CD4-positive, CD25-positive, alpha-beta regulatory T cell (primary cell): ENCODE measurements around the gene INPP5K. TPM values are rescaled to one million over a fixed set of nuclear protein-coding genes. Genes with fewer than 3 reads are reported as not detected.

Source experiments
- ATAC-seq, 2 donors: fragments of 150-1000 bp; cut with Tn5 transposase; one replicate each; pipeline ENCODE4 v1.10.0; 2021; ENCODE audit warnings: low read depth in 2 of 2, moderate number of reproducible peaks in 2 of 2, moderate library complexity in 1 of 2
- DNase-seq, 3 donors: peaks; one replicate each; pipeline versions ENCODE4 v3.0.0 to v3.0.0-alpha.2; 2012 to 2022; ENCODE audit warnings: mixed read lengths in 1 of 3
- H3K27ac ChIP-seq: one replicate; pipeline ENCODE4 v1.7.0; 2013; ENCODE audit warnings: mild to moderate bottlenecking, low read length; ENCODE audit not compliant: insufficient read depth, poor library complexity, severe bottlenecking
- H3K27me3 ChIP-seq: one replicate; pipeline ENCODE4 v1.7.0; 2013; ENCODE audit warnings: low read length; ENCODE audit not compliant: control insufficient read depth, insufficient read depth
- H3K36me3 ChIP-seq: one replicate; pipeline ENCODE4 v1.7.0; 2013; ENCODE audit warnings: mild to moderate bottlenecking, low read length, moderate library complexity; ENCODE audit not compliant: control insufficient read depth, insufficient read depth
- H3K4me1 ChIP-seq: 2 replicates; pipeline ENCODE4 v1.7.0; 2013; ENCODE audit warnings: mild to moderate bottlenecking, low read length; ENCODE audit not compliant: insufficient read depth, control insufficient read depth, poor library complexity, severe bottlenecking
- H3K4me3 ChIP-seq: one replicate; pipeline ENCODE4 v1.7.0; 2013; ENCODE audit warnings: low read depth, mild to moderate bottlenecking, low read length, moderate library complexity
- H3K9me3 ChIP-seq, 2 experiments: 1 replicate in 1 of 2; 2 replicates in 1 of 2; pipeline ENCODE4 v1.7.0; 2013; ENCODE audit warnings: low read length in 2 of 2, mild to moderate bottlenecking in 1 of 2, moderate library complexity in 1 of 2; ENCODE audit not compliant: control insufficient read depth in 2 of 2
- H3K27ac Mint-ChIP-seq, 3 donors: one replicate each; pipeline ENCODE4 v1.8.0; 2020 to 2022; ENCODE audit warnings: mild to moderate bottlenecking in 3 of 3, mixed read lengths in 3 of 3, moderate library complexity in 2 of 3
- H3K27me3 Mint-ChIP-seq: one replicate; pipeline ENCODE4 v1.8.0; 2022; ENCODE audit warnings: mild to moderate bottlenecking, mixed read lengths
- H3K36me3 Mint-ChIP-seq: one replicate; pipeline ENCODE4 v1.8.0; 2020; ENCODE audit warnings: mixed read lengths
- H3K4me1 Mint-ChIP-seq, 4 donors: one replicate each; pipeline ENCODE4 v1.8.0; 2020 to 2022; ENCODE audit warnings: mixed read lengths in 4 of 4, mild to moderate bottlenecking in 1 of 4
- H3K4me3 Mint-ChIP-seq, 4 donors: one replicate each; pipeline ENCODE4 v1.8.0; 2020 to 2022; ENCODE audit warnings: mild to moderate bottlenecking in 4 of 4, mixed read lengths in 4 of 4, moderate library complexity in 3 of 4
- H3K9me3 Mint-ChIP-seq, 7 donors: one replicate each; pipeline ENCODE4 v1.8.0; 2020 to 2022; ENCODE audit warnings: mixed read lengths in 7 of 7, mild to moderate bottlenecking in 3 of 7, moderate library complexity in 2 of 7
- polyA plus RNA-seq, 4 donors: library from polyadenylated mRNA; unstranded; fragments of 300-500 nt; fragmentation: Illumina TruSeq; gene quantifications; one replicate each; pipeline ENCODE4 v1.2.3, GENCODE V29; 2021
- total RNA-seq: library from RNA; stranded (reverse); gene quantifications from one replicate; pipeline ENCODE4 v1.2.3, GENCODE V29; 2022

The INPP5K gene
- total and polyA plus RNA-seq, 5 donors from 2014 or later: 115 to 193 (median 126) TPM

DNA sequence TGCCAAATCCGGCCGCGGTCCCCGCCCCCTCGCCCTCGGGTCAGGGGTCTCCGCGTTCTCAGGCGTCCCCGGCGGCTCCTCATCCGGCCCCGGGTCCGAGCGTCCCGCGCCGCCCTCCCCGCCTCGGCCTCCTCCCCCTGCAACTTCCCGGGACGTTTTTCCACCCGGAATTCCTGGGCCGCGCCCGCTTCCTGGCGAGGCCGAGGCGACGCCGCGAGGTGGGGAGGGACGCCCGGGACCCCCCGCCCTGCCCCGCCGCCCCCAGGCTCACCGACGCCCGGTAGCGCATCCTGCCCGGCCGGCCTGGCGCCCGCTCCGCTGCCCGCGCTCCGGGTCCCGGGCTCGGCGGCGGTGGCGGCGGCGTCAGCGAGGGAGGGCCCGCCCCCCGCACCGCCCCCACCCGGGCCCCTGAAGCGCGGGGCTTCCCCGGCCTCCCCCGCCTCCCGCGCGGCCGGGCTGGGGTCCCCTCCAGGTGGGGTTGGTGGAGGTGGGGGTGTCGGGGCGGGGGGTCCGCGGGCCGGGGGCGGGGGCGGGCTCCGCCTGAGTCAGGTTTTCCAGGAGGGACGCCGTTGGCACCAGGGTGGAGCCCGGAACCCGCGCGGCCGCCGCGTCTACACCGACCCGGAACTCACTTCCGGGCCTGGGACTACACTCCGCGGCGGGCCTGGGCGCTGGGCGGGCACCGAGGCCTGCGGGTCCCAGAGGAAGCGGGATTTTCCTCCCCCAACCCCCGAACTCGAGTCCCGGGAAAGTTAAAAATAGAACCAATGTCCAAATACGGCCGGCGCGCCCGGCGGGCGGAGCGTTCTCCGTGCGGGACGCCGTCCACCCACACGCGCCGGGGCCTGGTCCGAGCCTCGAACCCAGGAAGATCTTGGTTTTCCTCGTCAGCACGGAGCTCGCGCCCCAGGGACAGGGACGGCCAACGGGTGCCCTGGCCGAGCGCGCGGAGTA, 30.7 kb downstream of the INPP5K start:
- peaks cover 42% of the 10 kb centered on the region for H3K4me1 ChIP-seq

DNA sequence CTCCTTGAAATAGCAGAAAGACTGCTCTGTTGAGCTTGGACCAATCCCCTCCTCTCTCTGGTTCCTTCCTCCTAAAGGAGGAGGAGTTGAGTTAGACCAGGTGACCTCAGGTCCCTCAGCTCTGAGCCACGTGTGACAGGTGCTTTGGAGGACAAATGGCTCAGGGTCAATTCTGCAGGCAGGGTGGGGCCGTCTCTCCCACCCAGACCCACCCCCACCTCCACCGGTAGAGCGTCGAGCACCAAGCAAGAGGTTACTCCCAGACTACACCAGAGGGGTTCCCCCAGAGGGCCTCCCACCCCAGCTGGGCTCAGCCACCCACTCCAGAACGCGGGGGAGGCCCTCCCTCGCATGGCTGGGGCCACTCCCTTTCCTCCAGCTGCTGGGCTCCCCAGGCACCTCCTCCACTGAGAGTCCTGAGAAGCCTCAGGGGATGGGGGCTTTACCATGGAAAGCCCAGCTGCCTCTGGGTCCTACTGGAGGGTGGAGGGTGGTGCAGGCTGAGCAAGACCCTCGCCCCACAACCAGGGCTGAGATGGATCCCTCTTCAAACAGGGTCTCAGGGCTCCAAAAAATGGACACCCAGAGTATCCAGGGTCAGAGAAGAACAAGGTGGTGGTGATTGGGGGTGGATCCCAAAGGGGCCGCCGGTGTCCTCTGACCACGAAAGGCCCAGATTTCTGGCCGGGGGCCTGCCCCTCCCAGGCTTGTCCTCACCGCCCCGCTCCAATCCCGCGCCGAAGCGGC, 31.6 kb downstream of the INPP5K start:
- H3K27ac Mint-ChIP-seq: peak overlapping the region; percentile 58 to 78 (median 66)
- Histone ChIP-seq H3K27me3 (no peaks in the 10 kb centered on the region), H3K27ac (peak overlapping the region; percentile 80), H3K9me3 (no peaks in the 10 kb centered on the region), H3K4me1 (peaks cover 35% of the 10 kb centered on the region), H3K4me3 (peak overlapping the region; percentile 26), H3K36me3 (peaks cover 4% of the 10 kb centered on the region)
- peaks cover 0 to 43% (median 8%) of the 10 kb centered on the region in 4 donors for H3K4me1 Mint-ChIP-seq
- ATAC-seq: peak; percentile 32 to 43
- H3K4me3 Mint-ChIP-seq: peak overlapping the region; percentile 81 to 96 (median 88)
- peak; percentile 56 to 57 (median 57) for DNase-seq
- H3K36me3 Mint-ChIP-seq: peaks cover 12% of the 10 kb centered on the region
- no peaks in the 10 kb centered on the region for H3K27me3 Mint-ChIP-seq
- H3K9me3 Mint-ChIP-seq: peaks cover 0 to 1% (median 0%) of the 10 kb centered on the region in 7 donors

More for the DNA sequence above, 30.7 kb downstream of the INPP5K start:
- DNase-seq (peak; percentile 60 to 67 (median 60)), ATAC-seq (peak; percentile 38 to 49)
- peak overlapping the region; percentile 81 to 96 (median 90) for H3K4me3 Mint-ChIP-seq
- peaks cover 12% of the 10 kb centered on the region for H3K36me3 Mint-ChIP-seq
- H3K27me3 ChIP-seq: no peaks in the 10 kb centered on the region
- H3K9me3 ChIP-seq: no peaks in the 10 kb centered on the region
- peaks cover 0 to 1% (median 0%) of the 10 kb centered on the region in 7 donors for H3K9me3 Mint-ChIP-seq
- H3K27ac ChIP-seq: peak overlapping the region; percentile 83
- H3K4me1 Mint-ChIP-seq: peaks cover 5 to 50% (median 14%) of the 10 kb centered on the region in 4 donors
- H3K27me3 Mint-ChIP-seq: no peaks in the 10 kb centered on the region
- no peak overlapping the region for H3K4me3 ChIP-seq
- peak overlapping the region in 2 of 3 donors; percentile 58 to 92 for H3K27ac Mint-ChIP-seq
- peaks cover 4% of the 10 kb centered on the region for H3K36me3 ChIP-seq

DNA sequence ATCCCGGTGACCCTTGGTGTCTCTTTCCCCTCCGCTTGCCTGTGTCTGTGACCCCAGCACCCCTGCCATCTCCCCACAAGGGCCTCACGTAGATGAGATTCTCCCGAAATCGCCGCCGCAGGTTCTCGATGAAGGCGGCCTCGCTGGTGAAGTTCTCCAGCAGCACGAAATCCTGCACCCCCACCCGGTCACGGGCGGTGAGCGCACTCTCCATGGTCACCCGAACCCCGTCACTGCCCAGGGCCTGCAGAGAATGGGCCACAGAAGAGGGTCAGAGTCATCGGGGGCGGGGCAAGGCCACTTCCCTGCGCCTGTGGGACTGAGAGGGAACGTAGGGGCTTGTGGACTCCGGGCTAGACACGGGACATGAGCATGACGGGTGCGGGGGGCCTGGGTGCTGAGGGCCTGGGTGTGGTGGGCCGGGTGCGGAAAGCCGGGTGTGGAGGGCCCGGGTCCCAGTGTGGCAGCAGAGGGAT, 32.3 kb downstream of the INPP5K start:
- DNase-seq (no peak), ATAC-seq (no peak)
- Histone ChIP-seq H3K4me3 (no peak overlapping the region), H3K9me3 (no peaks in the 10 kb centered on the region), H3K36me3 (peaks cover 4% of the 10 kb centered on the region), H3K27me3 (no peaks in the 10 kb centered on the region), H3K4me1 (peaks cover 35% of the 10 kb centered on the region), H3K27ac (peak overlapping the region; percentile 51)
- H3K4me1 Mint-ChIP-seq: peaks cover 0 to 35% (median 8%) of the 10 kb centered on the region in 4 donors
- H3K9me3 Mint-ChIP-seq: peaks cover 0 to 1% (median 0%) of the 10 kb centered on the region in 7 donors
- H3K4me3 Mint-ChIP-seq: peak overlapping the region in 3 of 4 donors; percentile 62 to 89 (median 81)
- peaks cover 12% of the 10 kb centered on the region for H3K36me3 Mint-ChIP-seq
- H3K27ac Mint-ChIP-seq: peak overlapping the region in 2 of 3 donors; percentile 58 to 71
- no peaks in the 10 kb centered on the region for H3K27me3 Mint-ChIP-seq

DNA sequence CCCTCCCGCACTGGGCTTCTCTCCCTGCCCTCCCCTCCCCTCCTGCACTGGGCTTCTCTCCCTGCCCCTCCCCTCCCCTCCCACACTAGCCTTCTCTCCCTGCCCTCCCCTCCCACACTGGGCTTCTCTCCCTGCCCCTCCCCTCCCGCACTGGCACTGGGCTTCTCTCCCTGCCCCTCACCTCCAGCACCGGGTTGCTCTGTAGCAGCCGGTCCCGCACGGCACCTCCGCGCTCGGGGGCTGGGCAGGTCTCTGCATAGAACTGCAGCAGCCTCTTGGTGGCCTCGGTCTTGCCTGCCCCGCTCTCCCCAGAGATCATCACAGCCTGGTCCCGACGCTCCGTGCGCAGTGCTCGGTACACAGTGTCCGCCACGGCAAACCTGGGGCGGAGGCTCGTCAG, 33.7 kb downstream of the INPP5K start:
- no peak overlapping the region for H3K4me3 ChIP-seq
- no peaks in the 10 kb centered on the region for H3K27me3 ChIP-seq
- H3K36me3 ChIP-seq: peaks cover 4% of the 10 kb centered on the region
- Mint-ChIP-seq H3K27me3 (no peaks in the 10 kb centered on the region), H3K4me1 (peaks cover 0 to 27% (median 3%) of the 10 kb centered on the region in 4 donors), H3K9me3 (peaks cover 0 to 1% (median 0%) of the 10 kb centered on the region in 7 donors), H3K27ac (no peak overlapping the region), H3K4me3 (no peak overlapping the region), H3K36me3 (peaks cover 15% of the 10 kb centered on the region)
- DNase-seq: no peak
- H3K27ac ChIP-seq: no peak overlapping the region
- peaks cover 25% of the 10 kb centered on the region for H3K4me1 ChIP-seq
- no peak for ATAC-seq
- H3K9me3 ChIP-seq: no peaks in the 10 kb centered on the region

DNA sequence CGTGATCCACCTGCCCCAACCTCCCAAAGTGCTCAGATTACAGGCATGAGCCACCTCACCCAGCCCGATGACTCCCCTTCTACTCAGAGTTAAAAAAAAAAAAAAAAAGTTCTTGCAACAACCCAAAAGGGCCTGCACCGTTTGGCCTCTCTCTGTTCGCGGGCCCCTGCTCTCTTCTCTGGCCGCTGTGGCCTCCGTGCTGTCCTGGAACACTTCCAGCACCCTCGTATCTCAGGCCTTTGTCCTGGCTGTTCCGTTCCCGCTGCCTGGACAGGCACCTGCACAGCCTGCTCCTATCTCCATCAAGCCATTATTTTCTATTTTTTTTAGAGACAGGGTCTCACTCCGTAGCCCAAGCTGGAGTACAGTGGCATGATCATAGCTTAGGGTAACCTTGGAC, 34.7 kb downstream of the INPP5K start:
- Mint-ChIP-seq H3K36me3 (peaks cover 15% of the 10 kb centered on the region), H3K9me3 (peaks cover 0 to 1% (median 0%) of the 10 kb centered on the region in 7 donors), H3K27me3 (no peaks in the 10 kb centered on the region), H3K4me1 (peaks cover 0 to 21% (median 3%) of the 10 kb centered on the region in 4 donors), H3K4me3 (peak overlapping the region in 1 of 4 donors; percentile 88), H3K27ac (peak overlapping the region in 2 of 3 donors; percentile 20 to 72)
- Histone ChIP-seq H3K4me1 (peaks cover 15% of the 10 kb centered on the region), H3K4me3 (no peak overlapping the region), H3K27ac (no peak overlapping the region), H3K9me3 (no peaks in the 10 kb centered on the region), H3K36me3 (peaks cover 4% of the 10 kb centered on the region), H3K27me3 (no peaks in the 10 kb centered on the region)
- no peak for DNase-seq
- no peak for ATAC-seq

DNA sequence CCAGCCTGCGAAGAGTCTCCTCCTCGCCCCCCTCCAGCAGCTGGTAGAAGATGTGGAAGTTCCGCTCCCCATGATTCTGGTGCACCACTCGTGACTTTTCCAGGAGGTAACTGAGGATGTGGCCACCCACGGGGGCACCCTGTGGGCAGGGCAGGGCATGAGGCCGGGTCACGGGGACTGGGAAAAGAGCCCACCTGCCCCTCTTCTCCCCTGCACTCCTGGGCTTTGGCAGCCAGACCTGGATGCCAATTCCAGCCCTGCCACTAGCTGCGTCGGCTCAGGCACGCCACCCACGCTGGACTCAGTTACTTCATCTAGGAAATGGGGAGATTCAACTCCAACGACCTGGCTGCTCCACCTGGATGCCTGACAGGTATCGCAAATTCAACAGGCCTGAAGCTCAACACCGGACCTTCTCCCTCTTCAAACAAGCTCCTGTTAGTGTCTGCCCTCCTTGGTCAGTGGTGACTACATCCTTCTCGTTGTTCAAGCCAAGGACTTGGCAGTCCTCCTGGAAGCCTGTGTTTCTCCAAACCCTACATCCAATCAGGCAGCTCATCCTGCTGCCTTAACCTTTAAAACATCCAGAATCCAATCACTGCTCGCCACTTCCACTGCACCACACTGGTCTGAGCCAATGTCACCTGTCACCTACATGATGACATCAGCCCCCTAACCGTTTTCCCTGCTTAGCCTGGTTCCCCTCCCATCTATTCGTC, 35.5 kb downstream of the INPP5K start:
- peaks cover 15% of the 10 kb centered on the region for H3K36me3 Mint-ChIP-seq
- H3K4me3 Mint-ChIP-seq: peak overlapping the region in 1 of 4 donors; percentile 11
- ATAC-seq: no peak

DNA sequence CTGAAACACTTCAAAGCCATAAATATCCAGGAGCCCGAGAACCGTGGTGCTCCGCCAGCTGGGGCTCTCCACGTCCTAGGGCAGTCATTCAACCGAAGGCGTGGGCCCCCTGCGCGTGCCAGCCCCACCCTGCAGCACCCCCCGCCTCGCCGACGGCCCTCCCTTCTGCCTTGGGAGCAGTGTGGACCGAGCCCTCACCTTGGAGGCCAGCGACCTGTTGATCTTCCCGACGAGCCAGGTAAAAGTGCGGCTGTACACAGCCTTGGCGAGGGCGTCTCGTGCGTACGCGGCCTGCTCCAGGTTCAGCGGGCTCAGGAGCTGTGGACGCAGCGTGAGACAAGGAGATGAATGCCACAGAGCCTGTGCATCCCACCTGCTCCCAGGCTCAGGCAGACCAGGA, 38.0 kb downstream of the INPP5K start:
- Histone ChIP-seq H3K27ac (no peak overlapping the region), H3K36me3 (peaks cover 4% of the 10 kb centered on the region), H3K9me3 (no peaks in the 10 kb centered on the region), H3K27me3 (no peaks in the 10 kb centered on the region), H3K4me3 (no peak overlapping the region), H3K4me1 (no peaks in the 10 kb centered on the region)
- H3K4me1 Mint-ChIP-seq: peaks cover 0 to 15% (median 6%) of the 10 kb centered on the region in 4 donors
- ATAC-seq: no peak
- no peak overlapping the region for H3K27ac Mint-ChIP-seq
- peaks cover 0 to 1% (median 0%) of the 10 kb centered on the region in 7 donors for H3K9me3 Mint-ChIP-seq
- DNase-seq: no peak
- peaks cover 22% of the 10 kb centered on the region for H3K36me3 Mint-ChIP-seq
- no peak overlapping the region for H3K4me3 Mint-ChIP-seq
- H3K27me3 Mint-ChIP-seq: no peaks in the 10 kb centered on the region

More for the DNA sequence above, 35.5 kb downstream of the INPP5K start:
- H3K4me1 ChIP-seq: peaks cover 7% of the 10 kb centered on the region
- Mint-ChIP-seq H3K9me3 (peaks cover 0 to 1% (median 0%) of the 10 kb centered on the region in 7 donors), H3K27me3 (no peaks in the 10 kb centered on the region), H3K4me1 (peaks cover 0 to 19% (median 3%) of the 10 kb centered on the region in 4 donors), H3K27ac (no peak overlapping the region)
- H3K4me3 ChIP-seq: no peak overlapping the region
- DNase-seq: no peak
- no peak overlapping the region for H3K27ac ChIP-seq
- no peaks in the 10 kb centered on the region for H3K27me3 ChIP-seq
- peaks cover 4% of the 10 kb centered on the region for H3K36me3 ChIP-seq
- no peaks in the 10 kb centered on the region for H3K9me3 ChIP-seq
